Activated T-cell treated with anti-CD3 and anti-CD28 coated beads, Interleukin-2, amount 50 U/mL, for 72 hours (primary cell): ENCODE results near the gene JAKMIP1. TPM values are rescaled to one million over a fixed set of nuclear protein-coding genes. Genes with fewer than 3 reads are reported as not detected.

Experiments
- ATAC-seq, 2 donors: fragments of 150-1000 bp; cut with Tn5 transposase; replicated peaks in 1 of 2; 2 replicates each; pipeline ENCODE4 v1.10.0; 2021; ENCODE audit warnings: moderate library complexity in 2 of 2, mild to moderate bottlenecking in 1 of 2
- DNase-seq, 2 donors: peaks; one replicate each; pipeline ENCODE4 v3.0.0; 2021 to 2022; ENCODE audit warnings: mixed read lengths in 1 of 2
- H3K27ac Mint-ChIP-seq: one replicate; pipeline ENCODE4 v1.8.0; 2022; ENCODE audit warnings: mild to moderate bottlenecking, moderate library complexity, mixed read lengths
- H3K27me3 Mint-ChIP-seq: one replicate; pipeline ENCODE4 v1.8.0; 2022; ENCODE audit warnings: low read depth, mixed read lengths
- H3K36me3 Mint-ChIP-seq, 2 donors: one replicate each; pipeline ENCODE4 v1.8.0; 2022; ENCODE audit warnings: mixed read lengths in 2 of 2, mild to moderate bottlenecking in 1 of 2; ENCODE audit not compliant: insufficient read depth in 2 of 2
- H3K4me1 Mint-ChIP-seq: one replicate; pipeline ENCODE4 v1.8.0; 2022; ENCODE audit warnings: low read depth, mixed read lengths
- H3K4me3 Mint-ChIP-seq, 2 donors: one replicate each; pipeline ENCODE4 v1.8.0; 2022; ENCODE audit warnings: mild to moderate bottlenecking in 2 of 2, mixed read lengths in 2 of 2, moderate library complexity in 2 of 2
- H3K9me3 Mint-ChIP-seq, 2 donors: one replicate each; pipeline ENCODE4 v1.8.0; 2022; ENCODE audit warnings: mixed read lengths in 2 of 2
- total RNA-seq, 2 donors: library from RNA; stranded (reverse); gene quantifications; one replicate each; pipeline ENCODE4 v1.2.3, GENCODE V29; 2022

JAKMIP1 gene
- total RNA-seq, 2 donors from 2014 or later, result 9.0 to 33.7 TPM

DNA sequence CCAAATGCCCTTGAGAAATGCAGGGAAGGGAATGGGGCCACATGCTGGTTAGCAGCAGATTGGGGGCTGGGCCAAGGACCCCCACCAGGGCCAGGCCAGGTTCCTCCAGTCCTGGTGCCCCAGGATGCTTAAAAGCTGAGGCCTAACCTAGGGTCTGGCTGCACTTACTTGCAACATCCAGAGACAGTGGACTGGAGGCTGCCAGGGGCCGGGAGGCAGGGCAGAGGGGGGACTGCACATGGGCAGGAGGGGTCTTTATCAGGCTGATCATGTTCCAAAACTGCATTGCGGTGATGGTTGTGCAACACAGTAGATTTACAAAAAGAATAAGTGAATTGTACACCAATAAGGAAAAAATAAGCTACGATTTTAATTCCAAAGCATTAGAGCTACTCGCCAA lies 145.3 kb downstream of the JAKMIP1 start:
- Mint-ChIP-seq H3K4me3 (no peak overlapping the region), H3K27ac (no peak overlapping the region), H3K4me1 (no peaks in the 10 kb centered on the region), H3K27me3 (no peaks in the 10 kb centered on the region), H3K9me3 (peaks cover 5 to 10% of the 10 kb centered on the region in 2 donors), H3K36me3 (peaks cover 6 to 9% of the 10 kb centered on the region in 2 donors)
- ATAC-seq (no peak), DNase-seq (no peak)

GRCh38 chr4:6054162-6054922 lies 146.0 kb downstream of the JAKMIP1 start:
- no peak overlapping the region for H3K27ac Mint-ChIP-seq
- H3K36me3 Mint-ChIP-seq, result peaks cover 5 to 8% of the 10 kb centered on the region in 2 donors
- DNase-seq (no peak), ATAC-seq (no peak)
- no peaks in the 10 kb centered on the region for H3K4me1 Mint-ChIP-seq
- H3K9me3 Mint-ChIP-seq, result peaks cover 5 to 8% of the 10 kb centered on the region in 2 donors
- no peak overlapping the region for H3K4me3 Mint-ChIP-seq
- no peaks in the 10 kb centered on the region for H3K27me3 Mint-ChIP-seq

- peaks cover 2 to 5% of the 10 kb centered on the region in 2 donors for H3K36me3 Mint-ChIP-seq
- no peak overlapping the region for H3K27ac Mint-ChIP-seq
- no peaks in the 10 kb centered on the region for H3K4me1 Mint-ChIP-seq
- H3K4me3 Mint-ChIP-seq, result no peak overlapping the region
- peaks cover 3 to 5% of the 10 kb centered on the region in 2 donors for H3K9me3 Mint-ChIP-seq
- DNase-seq (no peak), ATAC-seq (no peak)
- H3K27me3 Mint-ChIP-seq, result no peaks in the 10 kb centered on the region
Observed at GRCh38 chr4:6052679-6053078, 147.7 kb downstream of the JAKMIP1 start.

GRCh38 chr4:6050551-6050950 lies 149.8 kb downstream of the JAKMIP1 start:
- Mint-ChIP-seq H3K4me1 (no peaks in the 10 kb centered on the region), H3K4me3 (no peak overlapping the region), H3K27ac (no peak overlapping the region), H3K9me3 (no peaks in the 10 kb centered on the region), H3K27me3 (no peaks in the 10 kb centered on the region), H3K36me3 (no peaks in the 10 kb centered on the region)
- ATAC-seq (no peak), DNase-seq (no peak)

DNA sequence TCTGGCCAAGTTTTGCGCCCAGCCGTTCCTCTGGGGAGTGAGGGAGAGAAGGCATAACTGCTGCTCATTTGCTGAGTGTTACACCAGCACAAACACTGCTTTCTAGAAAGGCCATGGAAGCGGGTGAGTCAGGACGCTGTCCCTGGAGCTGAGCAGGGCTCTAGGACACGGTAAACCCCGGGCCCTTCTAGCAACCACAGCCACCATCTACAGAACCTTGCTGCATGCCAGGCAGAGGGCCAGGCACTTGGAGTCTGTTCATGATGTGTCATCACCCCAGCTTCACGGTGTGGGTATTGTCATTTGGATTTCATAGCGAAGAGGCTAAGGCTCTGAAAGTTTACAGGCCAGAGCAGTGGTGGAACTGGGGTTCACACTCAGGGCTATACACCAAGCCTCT lies 150.4 kb downstream of the JAKMIP1 start:
- no peak overlapping the region for H3K27ac Mint-ChIP-seq
- H3K27me3 Mint-ChIP-seq, result no peaks in the 10 kb centered on the region
- ATAC-seq, result no peak

GRCh38 chr4:6049278-6049677 lies 151.1 kb downstream of the JAKMIP1 start:
- H3K4me1 Mint-ChIP-seq, result no peaks in the 10 kb centered on the region
- no peak for DNase-seq
- no peak overlapping the region for H3K27ac Mint-ChIP-seq

More for the DNA sequence above, 150.4 kb downstream of the JAKMIP1 start:
- H3K4me1 Mint-ChIP-seq, result no peaks in the 10 kb centered on the region
- no peaks in the 10 kb centered on the region for H3K9me3 Mint-ChIP-seq
- no peak for DNase-seq
- no peak overlapping the region for H3K4me3 Mint-ChIP-seq
- H3K36me3 Mint-ChIP-seq, result no peaks in the 10 kb centered on the region

GRCh38 chr4:6048537-6048936 lies 151.8 kb downstream of the JAKMIP1 start:
- Mint-ChIP-seq H3K9me3 (no peaks in the 10 kb centered on the region), H3K4me1 (no peaks in the 10 kb centered on the region), H3K27ac (no peak overlapping the region), H3K36me3 (no peaks in the 10 kb centered on the region), H3K4me3 (no peak overlapping the region), H3K27me3 (peaks cover 4% of the 10 kb centered on the region)
- no peak for DNase-seq
- ATAC-seq, result no peak

More at GRCh38 chr4:6049278-6049677, 151.1 kb downstream of the JAKMIP1 start:
- H3K9me3 Mint-ChIP-seq, result no peaks in the 10 kb centered on the region
- no peaks in the 10 kb centered on the region for H3K36me3 Mint-ChIP-seq
- H3K4me3 Mint-ChIP-seq, result no peak overlapping the region
- H3K27me3 Mint-ChIP-seq, result no peaks in the 10 kb centered on the region
- no peak for ATAC-seq

DNA sequence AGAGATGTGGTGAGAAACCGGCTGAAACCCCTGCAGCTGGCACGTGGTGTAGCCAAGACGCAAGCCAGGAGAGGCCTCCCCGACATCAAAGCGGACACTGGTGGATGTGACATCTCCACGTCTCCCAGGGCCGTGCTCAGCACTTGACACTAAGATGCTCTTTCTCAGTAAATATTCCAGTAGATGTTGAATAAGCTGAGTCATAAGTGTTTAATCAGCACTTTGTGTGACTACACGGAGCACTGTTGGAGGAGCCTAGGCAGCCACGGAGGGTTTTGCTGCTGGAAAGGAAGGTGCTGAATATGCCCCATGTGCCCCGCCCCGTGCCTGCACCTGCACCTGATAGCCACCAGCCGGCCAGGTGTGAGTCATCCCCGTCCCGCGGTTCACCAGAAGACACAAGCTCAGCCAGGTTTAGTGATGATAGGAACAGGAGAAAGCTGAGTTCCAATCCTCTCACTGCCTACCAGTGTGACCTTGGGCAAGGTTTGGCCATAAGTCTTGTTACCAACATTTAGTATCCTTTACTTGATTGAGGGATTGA lies 153.1 kb downstream of the JAKMIP1 start:
- H3K9me3 Mint-ChIP-seq, result no peaks in the 10 kb centered on the region
- H3K36me3 Mint-ChIP-seq, result no peaks in the 10 kb centered on the region
- peaks cover 4% of the 10 kb centered on the region for H3K27me3 Mint-ChIP-seq
- no peak for ATAC-seq
- no peak for DNase-seq
- H3K4me1 Mint-ChIP-seq, result peaks cover 4% of the 10 kb centered on the region
- no peak overlapping the region for H3K4me3 Mint-ChIP-seq
- no peak overlapping the region for H3K27ac Mint-ChIP-seq

- no peak for DNase-seq
- Mint-ChIP-seq H3K27me3 (peaks cover 4% of the 10 kb centered on the region), H3K36me3 (no peaks in the 10 kb centered on the region), H3K27ac (no peak overlapping the region), H3K9me3 (no peaks in the 10 kb centered on the region), H3K4me3 (no peak overlapping the region), H3K4me1 (peaks cover 9% of the 10 kb centered on the region)
- ATAC-seq, result no peak
Observed at GRCh38 chr4:6046526-6047129, 153.7 kb downstream of the JAKMIP1 start.

- ATAC-seq, result no peak
- no peaks in the 10 kb centered on the region for H3K36me3 Mint-ChIP-seq
- peak overlapping the region; percentile 29 for H3K27ac Mint-ChIP-seq
- DNase-seq, result no peak
- H3K4me1 Mint-ChIP-seq, result peaks cover 12% of the 10 kb centered on the region
- H3K4me3 Mint-ChIP-seq, result no peak overlapping the region
- H3K9me3 Mint-ChIP-seq, result no peaks in the 10 kb centered on the region
- peaks cover 4% of the 10 kb centered on the region for H3K27me3 Mint-ChIP-seq
Observed at GRCh38 chr4:6044805-6045204, 155.5 kb downstream of the JAKMIP1 start.

GRCh38 chr4:6044276-6044675 lies 156.1 kb downstream of the JAKMIP1 start:
- no peak for DNase-seq
- H3K36me3 Mint-ChIP-seq, result no peaks in the 10 kb centered on the region
- H3K4me1 Mint-ChIP-seq, result peaks cover 12% of the 10 kb centered on the region
- H3K27ac Mint-ChIP-seq, result peak overlapping the region; percentile 29
- H3K27me3 Mint-ChIP-seq, result peaks cover 4% of the 10 kb centered on the region
- H3K9me3 Mint-ChIP-seq, result no peaks in the 10 kb centered on the region
- no peak overlapping the region for H3K4me3 Mint-ChIP-seq
- ATAC-seq, result no peak

GRCh38 chr4:6043843-6044242 lies 156.5 kb downstream of the JAKMIP1 start:
- H3K4me1 Mint-ChIP-seq, result peaks cover 12% of the 10 kb centered on the region
- no peaks in the 10 kb centered on the region for H3K9me3 Mint-ChIP-seq

DNA sequence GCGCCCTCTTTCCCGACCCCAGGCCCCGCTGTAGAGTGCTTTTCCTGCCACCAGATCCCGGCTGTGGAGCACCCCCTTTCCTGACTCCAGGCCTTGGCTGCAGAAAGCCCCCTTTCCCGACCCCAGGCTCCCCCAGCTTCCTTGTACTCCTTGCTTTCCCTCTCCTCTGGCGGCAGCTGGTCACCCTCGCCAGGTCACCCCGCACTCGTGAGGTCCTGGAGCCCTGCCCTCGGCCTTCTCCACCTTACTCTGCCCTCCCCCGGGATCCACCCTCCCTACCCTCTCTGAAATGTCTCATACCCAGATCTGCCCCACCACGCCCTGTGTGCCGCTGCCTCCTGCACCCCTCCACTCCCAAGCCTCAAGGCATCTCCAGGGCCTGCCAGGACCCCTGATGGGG lies 157.2 kb downstream of the JAKMIP1 start:
- H3K27me3 Mint-ChIP-seq, result peaks cover 4% of the 10 kb centered on the region
- DNase-seq (no peak), ATAC-seq (no peak)
- H3K36me3 Mint-ChIP-seq, result no peaks in the 10 kb centered on the region
- no peak overlapping the region for H3K4me3 Mint-ChIP-seq
- no peak overlapping the region for H3K27ac Mint-ChIP-seq
- H3K9me3 Mint-ChIP-seq, result no peaks in the 10 kb centered on the region
- H3K4me1 Mint-ChIP-seq, result peaks cover 12% of the 10 kb centered on the region

More at GRCh38 chr4:6043843-6044242, 156.5 kb downstream of the JAKMIP1 start:
- DNase-seq (no peak), ATAC-seq (no peak)
- no peak overlapping the region for H3K4me3 Mint-ChIP-seq
- H3K36me3 Mint-ChIP-seq, result no peaks in the 10 kb centered on the region
- no peak overlapping the region for H3K27ac Mint-ChIP-seq
- peaks cover 4% of the 10 kb centered on the region for H3K27me3 Mint-ChIP-seq
